Measurements from ENCODE around the gene IFNLR1.

DNA sequence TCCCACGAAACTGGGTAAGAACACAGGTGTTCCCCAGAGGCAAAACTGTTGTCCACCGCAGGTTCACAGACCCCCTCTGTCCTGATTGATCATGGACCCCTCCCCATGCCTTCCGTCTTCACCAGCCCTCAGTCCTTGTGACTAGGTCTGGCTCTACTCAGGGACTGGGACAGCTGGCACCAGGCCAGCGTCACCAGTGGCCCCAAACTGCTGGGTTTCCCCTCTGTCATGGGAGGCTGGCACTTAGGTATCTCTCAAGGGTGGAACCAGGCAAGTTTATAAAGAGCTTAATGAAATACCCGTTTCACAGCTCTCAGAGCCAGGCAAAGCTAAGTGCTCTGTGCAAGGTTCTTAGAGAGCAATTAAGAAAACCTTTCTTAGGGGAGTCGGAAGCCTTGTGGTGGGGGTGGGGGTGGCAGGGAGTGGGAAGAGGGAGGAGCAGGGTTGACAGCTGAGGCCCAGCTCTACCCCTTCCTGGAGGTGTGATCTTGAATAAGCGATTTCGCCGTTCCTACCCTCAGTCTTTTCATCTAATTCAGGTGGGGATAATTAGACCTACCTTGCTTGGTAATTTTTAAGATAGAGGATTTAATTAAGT, 35.0 kb upstream of the IFNLR1 start:
- TF ChIP-seq POLR2AphosphoS5 (IDR thresholded peaks at IDR 0.05) (no peak), POLR2A (IDR thresholded peaks at IDR 0.05) (no peak), EP300 (IDR thresholded peaks at IDR 0.05) (no peak)
- TF ChIP-seq, protein P1, sequence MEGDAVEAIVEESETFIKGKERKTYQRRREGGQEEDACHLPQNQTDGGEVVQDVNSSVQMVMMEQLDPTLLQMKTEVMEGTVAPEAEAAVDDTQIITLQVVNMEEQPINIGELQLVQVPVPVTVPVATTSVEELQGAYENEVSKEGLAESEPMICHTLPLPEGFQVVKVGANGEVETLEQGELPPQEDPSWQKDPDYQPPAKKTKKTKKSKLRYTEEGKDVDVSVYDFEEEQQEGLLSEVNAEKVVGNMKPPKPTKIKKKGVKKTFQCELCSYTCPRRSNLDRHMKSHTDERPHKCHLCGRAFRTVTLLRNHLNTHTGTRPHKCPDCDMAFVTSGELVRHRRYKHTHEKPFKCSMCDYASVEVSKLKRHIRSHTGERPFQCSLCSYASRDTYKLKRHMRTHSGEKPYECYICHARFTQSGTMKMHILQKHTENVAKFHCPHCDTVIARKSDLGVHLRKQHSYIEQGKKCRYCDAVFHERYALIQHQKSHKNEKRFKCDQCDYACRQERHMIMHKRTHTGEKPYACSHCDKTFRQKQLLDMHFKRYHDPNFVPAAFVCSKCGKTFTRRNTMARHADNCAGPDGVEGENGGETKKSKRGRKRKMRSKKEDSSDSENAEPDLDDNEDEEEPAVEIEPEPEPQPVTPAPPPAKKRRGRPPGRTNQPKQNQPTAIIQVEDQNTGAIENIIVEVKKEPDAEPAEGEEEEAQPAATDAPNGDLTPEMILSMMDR (IDR thresholded peaks at IDR 0.05) = no peak
